Neural cell (in vitro differentiated cells): ENCODE results near the gene NGF. TPM values are rescaled to one million over a fixed set of nuclear protein-coding genes. Genes with fewer than 3 reads are reported as not detected.

Source experiments
- H2AFZ ChIP-seq: fragments of 200-600, 300-800 bp; sonication (generic), shearing (Covaris generic); 2 replicates; pipeline ENCODE4 v1.6.0; 2014; ENCODE audit warnings: low read depth, mild to moderate bottlenecking, antibody characterized with exemption, low read length, moderate library complexity
- H3F3A ChIP-seq: fragments of 200-600 bp; shearing (Covaris generic); 2 replicates; pipeline ENCODE4 v1.6.1; 2016; ENCODE audit warnings: mild to moderate bottlenecking, moderate library complexity, mixed read lengths, antibody characterized with exemption, low read length; ENCODE audit not compliant: insufficient read depth, poor library complexity, severe bottlenecking
- H3K27ac ChIP-seq: fragments of 200-600, 300-800 bp; sonication (generic), shearing (Covaris generic); 2 replicates; pipeline ENCODE4 v1.5.1; 2014; ENCODE audit warnings: mild to moderate bottlenecking, low read length, moderate library complexity
- H3K27me3 ChIP-seq: fragments of 300-800, 200-600 bp; sonication (generic), shearing (Covaris generic); 2 replicates; pipeline ENCODE4 v1.6.0; 2014; ENCODE audit warnings: mild to moderate bottlenecking, low read depth, low read length, moderate library complexity; ENCODE audit not compliant: insufficient read depth
- H3K36me3 ChIP-seq: fragments of 300-800, 200-600 bp; sonication (generic), shearing (Covaris generic); 2 replicates; pipeline ENCODE4 v1.5.1; 2014; ENCODE audit warnings: mild to moderate bottlenecking, antibody characterized with exemption, low read length, moderate library complexity; ENCODE audit not compliant: insufficient read depth
- H3K4me2 ChIP-seq: fragments of 300-800, 200-600 bp; sonication (generic), shearing (Covaris generic); 2 replicates; pipeline ENCODE4 v1.6.0; 2014; ENCODE audit warnings: mild to moderate bottlenecking, low read length
- H3K4me3 ChIP-seq: fragments of 300-800, 200-600 bp; sonication (generic), shearing (Covaris generic); 2 replicates; pipeline ENCODE4 v1.5.1; 2014; ENCODE audit warnings: mild to moderate bottlenecking, low read length, moderate library complexity
- H3K79me2 ChIP-seq: fragments of 200-600 bp; shearing (Covaris generic); replicated peaks from 2 replicates; pipeline ENCODE4 v1.6.0; 2014; ENCODE audit warnings: mild to moderate bottlenecking, low read length, moderate library complexity; ENCODE audit not compliant: insufficient read depth
- H3K9ac ChIP-seq: fragments of 300-800, 200-600 bp; sonication (generic), shearing (Covaris generic); 2 replicates; pipeline ENCODE4 v1.6.1; 2016; ENCODE audit warnings: mild to moderate bottlenecking, low read length, mixed read lengths
- H3K9me2 ChIP-seq: fragments of 200-600 bp; shearing (Covaris generic); 2 replicates; pipeline ENCODE4 v1.6.1; 2016; ENCODE audit warnings: mild to moderate bottlenecking, low read length, mixed read lengths; ENCODE audit not compliant: insufficient read depth
- H3K9me3 ChIP-seq: fragments of 200-600, 300-800 bp; sonication (generic), shearing (Covaris generic); 2 replicates; pipeline ENCODE4 v1.6.1; 2016; ENCODE audit warnings: mild to moderate bottlenecking, mixed run types, low read length, moderate library complexity, mixed read lengths
- H4K20me1 ChIP-seq: fragments of 200-600 bp; shearing (Covaris generic); 2 replicates; pipeline ENCODE4 v1.6.1; 2016; ENCODE audit warnings: mild to moderate bottlenecking, mixed run types; ENCODE audit not compliant: insufficient read depth
- CTCF ChIP-seq: fragments of 450-650 bp; IDR thresholded peaks from 2 replicates; pipeline ENCODE4 v1.5.1; 2014; ENCODE audit warnings: antibody characterized with exemption, mild to moderate bottlenecking, moderate library complexity; ENCODE audit not compliant: poor library complexity, severe bottlenecking
- EP300 ChIP-seq: fragments of 450-650 bp; conservative IDR thresholded peaks from 2 replicates; pipeline ENCODE4 v1.6.1; 2014; ENCODE audit warnings: antibody characterized with exemption, mild to moderate bottlenecking, moderate library complexity; ENCODE audit not compliant: poor library complexity, severe bottlenecking
- EZH2 ChIP-seq: fragments of 200-600, 300-800 bp; shearing (Covaris generic), sonication (generic); IDR thresholded peaks from 2 replicates; pipeline ENCODE4 v1.6.1; 2014; ENCODE audit warnings: antibody characterized with exemption, low read length, borderline replicate concordance, mild to moderate bottlenecking; ENCODE audit not compliant: insufficient read depth, poor library complexity, severe bottlenecking
- MXI1 ChIP-seq: fragments of 450-650 bp; conservative IDR thresholded peaks from 2 replicates; pipeline ENCODE4 v1.6.1; 2014; ENCODE audit warnings: antibody characterized with exemption, mild to moderate bottlenecking; ENCODE audit not compliant: poor library complexity, severe bottlenecking
- POLR2AphosphoS5 ChIP-seq: IDR thresholded peaks from 2 replicates; pipeline ENCODE4 v1.6.1; 2012
- RAD21 ChIP-seq: fragments of 450-650 bp; conservative IDR thresholded peaks from 2 replicates; pipeline ENCODE4 v1.6.1; 2014; ENCODE audit warnings: antibody characterized with exemption, mild to moderate bottlenecking, moderate library complexity
- SMC3 ChIP-seq: fragments of 450-650 bp; conservative IDR thresholded peaks from 2 replicates; pipeline ENCODE4 v1.6.1; 2014; ENCODE audit warnings: antibody characterized with exemption, mild to moderate bottlenecking, moderate library complexity; ENCODE audit not compliant: poor library complexity
- TAF1 ChIP-seq: IDR thresholded peaks from 2 replicates; pipeline ENCODE4 v1.6.1; 2012; ENCODE audit warnings: low read depth
- polyA plus RNA-seq: library from polyadenylated mRNA; depleted of rRNA; stranded (reverse); fragments of >200 nt; gene quantifications from 2 replicates; pipeline ENCODE4 v1.2.3, GENCODE V29; 2014
- TF ChIP-seq, protein P1 (sequence below): IDR thresholded peaks from 2 replicates; pipeline ENCODE4 v1.6.1; 2012; ENCODE audit warnings: borderline replicate concordance

Gene NGF
- polyA plus RNA-seq, 1 donor from 2014 or later = not detected

- no peak overlapping the region for H2AFZ ChIP-seq
- H3K79me2 ChIP-seq = no peaks in the 10 kb centered on the region
Observed at GRCh38 chr1:115277276-115277675, 60.8 kb downstream of the NGF start.

DNA sequence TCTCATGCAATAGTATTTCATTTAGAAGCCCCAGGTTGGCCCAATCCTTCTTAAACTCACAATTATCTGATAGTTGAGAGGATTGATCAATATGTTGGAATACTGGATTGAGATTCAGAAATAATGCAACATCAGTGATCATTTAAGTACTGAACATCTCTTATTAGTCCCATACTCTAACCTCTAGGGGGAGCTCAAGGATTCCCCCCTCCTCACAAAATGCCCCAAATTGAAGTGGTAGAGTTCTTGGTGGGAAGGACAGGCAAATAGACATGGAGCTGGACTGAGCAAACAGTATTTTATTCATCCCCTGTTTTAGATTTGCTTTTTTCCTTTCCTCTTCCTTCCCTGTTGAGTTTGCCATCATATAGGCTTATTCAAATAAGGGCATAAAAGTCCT is 62.8 kb downstream of the NGF start:
- Histone ChIP-seq H3K27ac (no peak overlapping the region), H3K9ac (no peak overlapping the region), H4K20me1 (no peaks in the 10 kb centered on the region), H3K36me3 (no peaks in the 10 kb centered on the region), H3K27me3 (no peaks in the 10 kb centered on the region), H3K4me3 (no peak overlapping the region), H3K9me3 (no peaks in the 10 kb centered on the region), H3K9me2 (no peaks in the 10 kb centered on the region), H3K4me2 (no peak overlapping the region), H2AFZ (no peak overlapping the region), H3K79me2 (no peaks in the 10 kb centered on the region), H3F3A (no peaks in the 10 kb centered on the region)
- no peak for TF ChIP-seq EZH2
- TF ChIP-seq MXI1 = no peak
- TF ChIP-seq POLR2AphosphoS5 = no peak
- TF ChIP-seq CTCF = no peak
- TF ChIP-seq RAD21 = no peak
- TF ChIP-seq EP300 = no peak
- TF ChIP-seq, protein P1, sequence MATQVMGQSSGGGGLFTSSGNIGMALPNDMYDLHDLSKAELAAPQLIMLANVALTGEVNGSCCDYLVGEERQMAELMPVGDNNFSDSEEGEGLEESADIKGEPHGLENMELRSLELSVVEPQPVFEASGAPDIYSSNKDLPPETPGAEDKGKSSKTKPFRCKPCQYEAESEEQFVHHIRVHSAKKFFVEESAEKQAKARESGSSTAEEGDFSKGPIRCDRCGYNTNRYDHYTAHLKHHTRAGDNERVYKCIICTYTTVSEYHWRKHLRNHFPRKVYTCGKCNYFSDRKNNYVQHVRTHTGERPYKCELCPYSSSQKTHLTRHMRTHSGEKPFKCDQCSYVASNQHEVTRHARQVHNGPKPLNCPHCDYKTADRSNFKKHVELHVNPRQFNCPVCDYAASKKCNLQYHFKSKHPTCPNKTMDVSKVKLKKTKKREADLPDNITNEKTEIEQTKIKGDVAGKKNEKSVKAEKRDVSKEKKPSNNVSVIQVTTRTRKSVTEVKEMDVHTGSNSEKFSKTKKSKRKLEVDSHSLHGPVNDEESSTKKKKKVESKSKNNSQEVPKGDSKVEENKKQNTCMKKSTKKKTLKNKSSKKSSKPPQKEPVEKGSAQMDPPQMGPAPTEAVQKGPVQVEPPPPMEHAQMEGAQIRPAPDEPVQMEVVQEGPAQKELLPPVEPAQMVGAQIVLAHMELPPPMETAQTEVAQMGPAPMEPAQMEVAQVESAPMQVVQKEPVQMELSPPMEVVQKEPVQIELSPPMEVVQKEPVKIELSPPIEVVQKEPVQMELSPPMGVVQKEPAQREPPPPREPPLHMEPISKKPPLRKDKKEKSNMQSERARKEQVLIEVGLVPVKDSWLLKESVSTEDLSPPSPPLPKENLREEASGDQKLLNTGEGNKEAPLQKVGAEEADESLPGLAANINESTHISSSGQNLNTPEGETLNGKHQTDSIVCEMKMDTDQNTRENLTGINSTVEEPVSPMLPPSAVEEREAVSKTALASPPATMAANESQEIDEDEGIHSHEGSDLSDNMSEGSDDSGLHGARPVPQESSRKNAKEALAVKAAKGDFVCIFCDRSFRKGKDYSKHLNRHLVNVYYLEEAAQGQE = no peak
- TF ChIP-seq TAF1 = no peak
- no peak for TF ChIP-seq SMC3

More at GRCh38 chr1:115277276-115277675, 60.8 kb downstream of the NGF start:
- no peak for TF ChIP-seq EP300
- no peak for TF ChIP-seq TAF1
- TF ChIP-seq MXI1 = no peak
- TF ChIP-seq EZH2 = no peak
- no peak for TF ChIP-seq POLR2AphosphoS5
- TF ChIP-seq SMC3 = no peak
- TF ChIP-seq RAD21 = no peak
- no peak for TF ChIP-seq CTCF
- TF ChIP-seq, protein P1 = no peak
- no peak overlapping the region for H3K4me3 ChIP-seq
- H3K4me2 ChIP-seq = no peak overlapping the region
- H3K9me3 ChIP-seq = no peaks in the 10 kb centered on the region
- no peaks in the 10 kb centered on the region for H3K9me2 ChIP-seq
- H3K9ac ChIP-seq = no peak overlapping the region
- no peaks in the 10 kb centered on the region for H4K20me1 ChIP-seq
- no peak overlapping the region for H3K27ac ChIP-seq
- no peaks in the 10 kb centered on the region for H3K36me3 ChIP-seq
- no peaks in the 10 kb centered on the region for H3K27me3 ChIP-seq
- H3F3A ChIP-seq = no peaks in the 10 kb centered on the region
